Measurements from ENCODE around the gene CTIF. TPM values are rescaled to one million over a fixed set of nuclear protein-coding genes. Genes with fewer than 3 reads are reported as not detected.

CTIF gene
- total RNA-seq, 1 experiment from 2014 or later = 26.5 TPM

- H3K4me1 ChIP-seq (ENCODE audit: control insufficient read depth, insufficient read depth, low read length) = no peaks in the 10 kb centered on the region
- in situ Hi-C loops (cut with HindIII; ENCODE audit: low pct_unique_long_range_greater_than_20kb, low sequenced_read_pairs) = no loop called here
- CTCF ChIA-PET = no interaction called here
These were observed 202.1 kb downstream of the CTIF start for GRCh38 chr18:48740851-48741485.

GRCh38 chr18:48741866-48742265 lies 203.0 kb downstream of the CTIF start:
- intact Hi-C loops (cut with micrococcal nuclease; ENCODE audit: unreplicated experiment) (no loop called here), in situ Hi-C loops (cut with HindIII; ENCODE audit: low pct_unique_long_range_greater_than_20kb, low sequenced_read_pairs) (no loop called here)
- ATAC-seq (no peak), DNase-seq (ENCODE audit: low read depth, low spot score) (no peak)
- ChIA-PET CTCF (no interaction called here), POLR2A (no interaction called here)
- Histone ChIP-seq H3K4me3 (ENCODE audit: low read depth in 2 of 2, low read length in 2 of 2) (no peak overlapping the region), H3K4me1 (ENCODE audit: control insufficient read depth, insufficient read depth, low read length) (no peaks in the 10 kb centered on the region), H3K27ac (ENCODE audit: low read length) (no peak overlapping the region), H3K36me3 (ENCODE audit: control insufficient read depth, insufficient read depth, low read length) (no peaks in the 10 kb centered on the region), H3K9me3 (ENCODE audit: control insufficient read depth, insufficient read depth, low read depth, low read length) (no peaks in the 10 kb centered on the region), H3K27me3 (ENCODE audit: control insufficient read depth, insufficient read depth, low read length) (no peaks in the 10 kb centered on the region)
- BruUV-seq (replicated peaks) = no TSS peak
- TF ChIP-seq SIN3A (IDR thresholded peaks at IDR 0.05; ENCODE audit: borderline replicate concordance, insufficient read depth, low read depth, low read length) (no peak), REST (IDR thresholded peaks at IDR 0.05; ENCODE audit: insufficient read depth in 1 of 2, low read depth in 2 of 2, low read length in 1 of 2) (no peak), TCF7L2 (IDR thresholded peaks at IDR 0.05; ENCODE audit: low read depth, low read length) (no peak), POLR2AphosphoS5 (IDR thresholded peaks at IDR 0.05; ENCODE audit: low read depth, low read length) (no peak), CTCF (IDR thresholded peaks at IDR 0.05) (no peak)

More at GRCh38 chr18:48740851-48741485, 202.1 kb downstream of the CTIF start:
- no TSS peak for BruUV-seq (replicated peaks)
- Histone ChIP-seq H3K27ac (ENCODE audit: low read length) (no peak overlapping the region), H3K27me3 (ENCODE audit: control insufficient read depth, insufficient read depth, low read length) (no peaks in the 10 kb centered on the region), H3K36me3 (ENCODE audit: control insufficient read depth, insufficient read depth, low read length) (no peaks in the 10 kb centered on the region), H3K4me3 (ENCODE audit: low read depth in 2 of 2, low read length in 2 of 2) (no peak overlapping the region), H3K9me3 (ENCODE audit: control insufficient read depth, insufficient read depth, low read depth, low read length) (no peaks in the 10 kb centered on the region)
- no peak for ATAC-seq
- intact Hi-C loops (cut with micrococcal nuclease; ENCODE audit: unreplicated experiment) = no loop called here
- DNase-seq (ENCODE audit: low read depth, low spot score) = no peak
- no peak for TF ChIP-seq REST (IDR thresholded peaks at IDR 0.05; ENCODE audit: insufficient read depth in 1 of 2, low read depth in 2 of 2, low read length in 1 of 2)
- TF ChIP-seq POLR2AphosphoS5 (IDR thresholded peaks at IDR 0.05; ENCODE audit: low read depth, low read length) = no peak
- TF ChIP-seq TCF7L2 (IDR thresholded peaks at IDR 0.05; ENCODE audit: low read depth, low read length) = no peak
- no peak for TF ChIP-seq CTCF (IDR thresholded peaks at IDR 0.05)
- POLR2A ChIA-PET = no interaction called here
